ENCODE results near the gene CES3.

The CES3 gene

DNA sequence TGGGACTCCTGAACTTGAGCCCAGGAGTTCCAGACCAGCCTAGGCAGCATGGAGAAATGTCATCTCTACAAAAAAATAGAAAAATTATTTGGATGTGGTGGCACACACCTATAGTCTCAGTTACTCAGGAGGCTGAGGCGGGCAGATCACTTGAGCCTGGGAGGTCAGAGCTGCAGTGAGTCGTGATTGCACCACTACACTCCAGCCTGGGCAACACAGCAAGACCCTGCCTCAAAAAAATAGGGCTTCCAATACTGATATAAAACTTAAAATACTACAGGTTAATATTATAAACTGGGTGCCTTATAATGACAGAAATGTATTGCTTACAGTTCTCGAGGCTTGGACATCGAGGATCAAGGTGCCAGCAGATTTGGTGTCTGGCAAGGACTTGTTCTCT is 15.1 kb upstream of the CES3 start:
- peaks cover 24% of the 10 kb centered on the region for H3K36me3 ChIP-seq (replicated peaks)
- H3K27me3 ChIP-seq (ENCODE audit: low read depth) = no peaks in the 10 kb centered on the region
- H3K9me3 ChIP-seq = no peaks in the 10 kb centered on the region
- in situ Hi-C loops (cut with MboI; ENCODE audit: low sequenced_read_pairs) = no loop called here
- H3K4me1 ChIP-seq = no peaks in the 10 kb centered on the region
- no peak overlapping the region for H3K4me3 ChIP-seq
- DNase-seq (ENCODE audit: low spot score in 2 of 2) = no peak

- no peak for DNase-seq (ENCODE audit: low spot score in 2 of 2)
- Histone ChIP-seq H3K9me3 (no peaks in the 10 kb centered on the region), H3K27me3 (ENCODE audit: low read depth) (no peaks in the 10 kb centered on the region), H3K4me1 (no peaks in the 10 kb centered on the region), H3K4me3 (no peak overlapping the region), H3K36me3 (replicated peaks) (peaks cover 18% of the 10 kb centered on the region)
- in situ Hi-C loops (cut with MboI; ENCODE audit: low sequenced_read_pairs) = no loop called here
Observed at GRCh38 chr16:66946541-66946940, 14.5 kb upstream of the CES3 start.

DNA sequence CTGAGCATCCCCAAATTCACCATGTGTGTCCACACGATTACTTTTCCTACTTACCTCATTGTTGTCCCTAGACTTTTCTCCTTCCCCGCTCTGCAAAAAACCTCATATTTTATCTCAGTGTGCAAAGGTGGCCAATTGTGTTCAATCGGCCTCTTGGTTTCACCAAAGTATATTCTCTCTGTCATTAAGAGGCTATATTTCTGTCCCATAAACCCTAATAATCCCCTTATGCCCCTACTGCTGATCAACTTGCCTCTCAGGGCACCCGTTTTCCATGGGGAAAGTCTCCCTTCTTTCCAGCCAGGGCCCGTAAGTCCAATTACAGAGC is 14.1 kb upstream of the CES3 start:
- H3K4me1 ChIP-seq = no peaks in the 10 kb centered on the region
- in situ Hi-C loops (cut with MboI; ENCODE audit: low sequenced_read_pairs) = no loop called here

GRCh38 chr16:66947302-66948065 is 13.6 kb upstream of the CES3 start:
- Histone ChIP-seq H3K4me1 (no peaks in the 10 kb centered on the region), H3K9me3 (no peaks in the 10 kb centered on the region), H3K36me3 (replicated peaks) (peaks cover 9% of the 10 kb centered on the region), H3K27me3 (ENCODE audit: low read depth) (no peaks in the 10 kb centered on the region), H3K4me3 (no peak overlapping the region)
- DNase-seq (ENCODE audit: low spot score in 2 of 2) = peak; percentile 75 to 89
- in situ Hi-C loops (cut with MboI; ENCODE audit: low sequenced_read_pairs) = no loop called here

More for the DNA sequence above, 14.1 kb upstream of the CES3 start:
- no peak for DNase-seq (ENCODE audit: low spot score in 2 of 2)
- Histone ChIP-seq H3K27me3 (ENCODE audit: low read depth) (no peaks in the 10 kb centered on the region), H3K9me3 (no peaks in the 10 kb centered on the region), H3K36me3 (replicated peaks) (peaks cover 14% of the 10 kb centered on the region), H3K4me3 (no peak overlapping the region)

GRCh38 chr16:66948134-66948836 is 12.8 kb upstream of the CES3 start:
- no peak for DNase-seq (ENCODE audit: low spot score in 2 of 2)
- in situ Hi-C loops (cut with MboI; ENCODE audit: low sequenced_read_pairs) = no loop called here
- H3K9me3 ChIP-seq = no peaks in the 10 kb centered on the region
- H3K27me3 ChIP-seq (ENCODE audit: low read depth) = no peaks in the 10 kb centered on the region
- H3K36me3 ChIP-seq (replicated peaks) = peaks cover 2% of the 10 kb centered on the region
- H3K4me3 ChIP-seq = no peak overlapping the region
- peaks cover 4% of the 10 kb centered on the region for H3K4me1 ChIP-seq

- peaks cover 9% of the 10 kb centered on the region for H3K4me1 ChIP-seq
- in situ Hi-C loops (cut with MboI; ENCODE audit: low sequenced_read_pairs) = no loop called here
- H3K4me3 ChIP-seq = no peak overlapping the region
- no peaks in the 10 kb centered on the region; the same call in 1 of the 2 replicates for H3K36me3 ChIP-seq (replicated peaks)
- no peaks in the 10 kb centered on the region for H3K27me3 ChIP-seq (ENCODE audit: low read depth)
- H3K9me3 ChIP-seq = no peaks in the 10 kb centered on the region
- no peak for DNase-seq (ENCODE audit: low spot score in 2 of 2)
Observed at GRCh38 chr16:66948837-66949225, 12.2 kb upstream of the CES3 start.

DNA sequence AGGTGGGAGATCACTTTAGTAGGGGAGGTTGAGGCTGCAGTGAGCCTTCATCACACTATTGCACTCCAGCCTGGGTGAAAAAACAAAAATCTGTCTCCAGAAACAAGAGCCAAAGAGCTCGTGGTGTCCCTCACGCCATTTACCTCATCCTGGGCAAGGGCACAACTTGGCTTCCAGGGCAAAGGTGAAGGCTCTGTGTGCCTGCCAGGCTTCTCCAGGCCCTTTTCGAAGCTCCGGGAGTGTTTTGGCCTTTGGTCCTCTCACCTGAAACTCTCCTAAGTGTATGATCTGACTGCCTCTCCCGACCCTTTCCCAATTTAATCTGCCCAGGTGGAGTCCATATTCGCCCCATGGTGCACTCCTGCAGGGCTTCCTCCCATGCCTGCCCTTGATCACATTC is 11.6 kb upstream of the CES3 start:
- no peak for DNase-seq (ENCODE audit: low spot score in 2 of 2)
- no peaks in the 10 kb centered on the region for H3K27me3 ChIP-seq (ENCODE audit: low read depth)
- no peak overlapping the region for H3K4me3 ChIP-seq
- in situ Hi-C loops (cut with MboI; ENCODE audit: low sequenced_read_pairs) = no loop called here
- peaks cover 10% of the 10 kb centered on the region for H3K4me1 ChIP-seq
- H3K36me3 ChIP-seq (replicated peaks) = no peaks in the 10 kb centered on the region
- no peaks in the 10 kb centered on the region for H3K9me3 ChIP-seq

- Histone ChIP-seq H3K4me1 (peaks cover 10% of the 10 kb centered on the region), H3K9me3 (no peaks in the 10 kb centered on the region), H3K27me3 (ENCODE audit: low read depth) (no peaks in the 10 kb centered on the region), H3K36me3 (replicated peaks) (no peaks in the 10 kb centered on the region), H3K4me3 (no peak overlapping the region)
- in situ Hi-C loops (cut with MboI; ENCODE audit: low sequenced_read_pairs) = no loop called here
- DNase-seq (ENCODE audit: low spot score in 2 of 2) = no peak
Observed at GRCh38 chr16:66950437-66950836, 10.6 kb upstream of the CES3 start.

DNA sequence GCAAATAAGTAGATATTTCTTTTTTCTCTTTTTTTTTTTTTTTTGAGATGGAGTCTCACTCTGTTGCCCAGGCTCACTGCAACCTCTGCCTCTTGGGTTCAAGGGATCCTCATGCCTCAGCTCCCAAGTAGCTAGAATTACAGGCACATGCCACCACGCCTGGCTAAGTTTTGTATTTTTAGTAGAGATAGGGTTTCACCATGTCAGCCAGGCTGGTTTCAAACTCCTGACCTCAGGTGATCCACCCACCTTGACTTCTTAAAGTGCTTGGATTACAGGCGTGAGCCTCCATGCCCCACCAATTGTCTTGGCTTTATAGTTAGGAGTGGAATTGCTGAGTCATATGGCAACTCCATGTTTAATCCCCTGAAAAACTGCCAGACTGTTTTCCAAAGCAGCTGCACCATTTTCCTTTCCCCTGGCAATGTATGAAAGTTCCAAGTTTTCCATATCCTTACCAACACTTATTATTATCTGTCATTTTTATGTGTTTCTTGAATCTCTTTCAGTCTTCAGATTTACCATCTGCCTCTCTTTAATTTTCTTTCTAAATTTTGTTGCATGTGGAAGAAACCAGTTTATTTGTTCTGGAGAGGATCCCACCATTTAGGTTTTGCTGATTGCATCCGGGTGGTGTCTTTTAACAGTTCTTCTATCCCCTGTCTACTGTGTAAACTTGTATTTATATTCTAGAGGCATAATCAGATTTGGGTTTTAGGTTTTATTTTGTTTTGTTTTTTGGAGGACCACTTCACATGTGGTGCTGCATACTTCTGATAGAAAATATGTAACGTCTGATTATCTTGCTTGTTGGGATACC is 9.9 kb upstream of the CES3 start:
- Histone ChIP-seq H3K27me3 (ENCODE audit: low read depth) (no peaks in the 10 kb centered on the region), H3K9me3 (no peaks in the 10 kb centered on the region), H3K36me3 (replicated peaks) (no peaks in the 10 kb centered on the region), H3K4me3 (no peak overlapping the region), H3K4me1 (peaks cover 10% of the 10 kb centered on the region)
- in situ Hi-C loops (cut with MboI; ENCODE audit: low sequenced_read_pairs) = no loop called here
- DNase-seq (ENCODE audit: low spot score in 2 of 2) = no peak

GRCh38 chr16:66952430-66953110 is 8.5 kb upstream of the CES3 start:
- H3K4me3 ChIP-seq = no peak overlapping the region
- H3K9me3 ChIP-seq = no peaks in the 10 kb centered on the region
- peak; percentile 61 to 75 for DNase-seq (ENCODE audit: low spot score in 2 of 2)
- in situ Hi-C loops (cut with MboI; ENCODE audit: low sequenced_read_pairs) = no loop called here
- no peaks in the 10 kb centered on the region for H3K27me3 ChIP-seq (ENCODE audit: low read depth)
- peaks cover 10% of the 10 kb centered on the region for H3K4me1 ChIP-seq
- H3K36me3 ChIP-seq (replicated peaks) = no peaks in the 10 kb centered on the region

- in situ Hi-C loops (cut with MboI; ENCODE audit: low sequenced_read_pairs) = no loop called here
- DNase-seq (ENCODE audit: low spot score in 2 of 2) = no peak
- H3K36me3 ChIP-seq (replicated peaks) = no peaks in the 10 kb centered on the region
- no peaks in the 10 kb centered on the region for H3K27me3 ChIP-seq (ENCODE audit: low read depth)
- H3K9me3 ChIP-seq = no peaks in the 10 kb centered on the region
- no peak overlapping the region for H3K4me3 ChIP-seq
- H3K4me1 ChIP-seq = peaks cover 10% of the 10 kb centered on the region
Observed at GRCh38 chr16:66953462-66954096, 7.5 kb upstream of the CES3 start.

GRCh38 chr16:66954097-66954659 is 6.9 kb upstream of the CES3 start:
- Histone ChIP-seq H3K36me3 (replicated peaks) (no peaks in the 10 kb centered on the region), H3K4me1 (peaks cover 10% of the 10 kb centered on the region), H3K9me3 (no peaks in the 10 kb centered on the region), H3K4me3 (no peak overlapping the region), H3K27me3 (ENCODE audit: low read depth) (no peaks in the 10 kb centered on the region)
- in situ Hi-C loops (cut with MboI; ENCODE audit: low sequenced_read_pairs) = no loop called here
- DNase-seq (ENCODE audit: low spot score in 2 of 2) = peak; percentile 74 to 88
